H1 (cell line): ENCODE data around the gene SLC7A10. TPM values are rescaled to one million over a fixed set of nuclear protein-coding genes. Genes with fewer than 3 reads are reported as not detected.

Experiments
- CTCF ChIA-PET: fragments of 300-600 bp; sonication (Branson Sonifier 250); formaldehyde crosslinking; loops from one replicate; lab custom pipeline; 2021; ENCODE audit not compliant: partially characterized antibody; lab: Charles Lee
- POLR2A ChIA-PET: fragments of 300-600 bp; sonication (Branson Sonifier 250); formaldehyde crosslinking; loops from one replicate; lab custom pipeline; 2021; ENCODE audit warnings: inconsistent platforms; ENCODE audit not compliant: partially characterized antibody; lab: Charles Lee
- DNase-seq, 2 experiments: peaks; one replicate each; pipeline versions ENCODE4 v3.0.0 to v3.0.0-alpha.2; 2010 to 2022; ENCODE audit warnings: low spot score in 2 of 2, low read depth in 1 of 2, mixed read lengths in 1 of 2
- FAIRE-seq: peaks from 2 replicates; lab custom pipeline; 2011; peaks lifted over from hg19 to GRCh38; lab: Jason Lieb, UNC
- H2AFZ ChIP-seq: 2 replicates; pipeline ENCODE4 v1.8.1; 2012; ENCODE audit warnings: low read length, inconsistent platforms
- H2AK5ac ChIP-seq: 2 replicates; pipeline ENCODE4 v1.6.1; 2013; ENCODE audit warnings: low read depth, low read length
- H2BK120ac ChIP-seq: replicated peaks from 2 replicates; pipeline ENCODE3; 2013; ENCODE audit warnings: low read depth, low read length, inconsistent platforms
- H2BK12ac ChIP-seq: 2 replicates; pipeline ENCODE4 v1.6.1; 2013; ENCODE audit warnings: low read depth, low read length
- H2BK15ac ChIP-seq: 2 replicates; pipeline ENCODE4 v1.6.1; 2013; ENCODE audit warnings: low read length
- H2BK20ac ChIP-seq: 2 replicates; pipeline ENCODE4 v1.6.1; 2013; ENCODE audit warnings: low read length
- H2BK5ac ChIP-seq: 2 replicates; pipeline ENCODE4 v1.6.1; 2013; ENCODE audit warnings: low read depth, low read length
- H3K14ac ChIP-seq: 2 replicates; pipeline ENCODE4 v1.6.1; 2013; ENCODE audit warnings: inconsistent platforms; ENCODE audit not compliant: insufficient read length
- H3K18ac ChIP-seq: 2 replicates; pipeline ENCODE4 v1.6.1; 2013; ENCODE audit warnings: low read length; ENCODE audit errors: extremely low read depth
- H3K23ac ChIP-seq: 2 replicates; pipeline ENCODE4 v1.6.1; 2013; ENCODE audit warnings: inconsistent platforms; ENCODE audit not compliant: insufficient read length
- H3K23me2 ChIP-seq: 2 replicates; pipeline ENCODE4 v1.6.1; 2013; ENCODE audit warnings: low read depth, low read length
- H3K27ac ChIP-seq: 2 replicates; pipeline ENCODE4 v1.6.1; 2011; ENCODE audit warnings: low read depth, low read length, inconsistent platforms
- H3K27me3 ChIP-seq, 4 experiments: replicated peaks in 1 of 4; 1 replicate in 1 of 4; 2 replicates in 3 of 4; pipeline versions ENCODE4 v1.6.1 to v1.8.1; 2011 to 2013; ENCODE audit warnings: low read length in 3 of 4, mild to moderate bottlenecking in 3 of 4, inconsistent platforms in 2 of 4, mixed read lengths in 2 of 4, moderate library complexity in 1 of 4; ENCODE audit not compliant: control insufficient read depth in 3 of 4, insufficient read depth in 3 of 4; ENCODE audit errors: extremely low read depth in 1 of 4
- H3K36me3 ChIP-seq, 4 experiments: 2 replicates each; pipeline versions ENCODE4 v1.6.1 to v1.8.1; 2011 to 2013; ENCODE audit warnings: mild to moderate bottlenecking in 4 of 4, low read length in 3 of 4, moderate library complexity in 2 of 4, control low read depth in 1 of 4, inconsistent platforms in 1 of 4; ENCODE audit not compliant: insufficient read depth in 4 of 4, control insufficient read depth in 2 of 4
- H3K4ac ChIP-seq: replicated peaks from 2 replicates; pipeline ENCODE3; 2013; ENCODE audit warnings: low read length, low read depth, mixed read lengths, inconsistent platforms; ENCODE audit not compliant: insufficient read length
- H3K4me1 ChIP-seq, 4 experiments: replicated peaks in 1 of 4; 1 replicate in 1 of 4; 2 replicates in 3 of 4; pipeline versions ENCODE4 v1.6.1 to v1.8.1; 2011 to 2013; ENCODE audit warnings: low read length in 3 of 4, inconsistent platforms in 2 of 4, mixed read lengths in 1 of 4; ENCODE audit not compliant: insufficient read depth in 4 of 4, control insufficient read depth in 3 of 4
- H3K4me2 ChIP-seq, 2 experiments: 2 replicates each; pipeline versions ENCODE4 v1.6.1 to v1.8.1; 2011 to 2013; ENCODE audit warnings: low read depth in 2 of 2, low read length in 2 of 2, control low read depth in 1 of 2, inconsistent platforms in 1 of 2, mild to moderate bottlenecking in 1 of 2; ENCODE audit not compliant: insufficient read depth in 1 of 2
- H3K4me3 ChIP-seq, 4 experiments: fragments of 200-600, 300-600 bp in 1 of 4; sonication (generic), shearing (Covaris generic), sonication (Bioruptor Twin) in 1 of 4; 2 replicates each; pipeline versions ENCODE4 v1.5.1 to v1.8.1; 2011 to 2016; ENCODE audit warnings: low read length in 4 of 4, low read depth in 3 of 4, control low read depth in 2 of 4, inconsistent platforms in 2 of 4, mild to moderate bottlenecking in 2 of 4, mixed read lengths in 1 of 4, moderate library complexity in 1 of 4; ENCODE audit not compliant: insufficient read depth in 2 of 4; ENCODE audit errors: extremely low read depth in 1 of 4
- H3K56ac ChIP-seq: replicated peaks from 2 replicates; pipeline ENCODE3; 2013; ENCODE audit warnings: low read depth, mild to moderate bottlenecking, mixed read lengths, low read length, inconsistent platforms; ENCODE audit not compliant: insufficient read length
- H3K79me1 ChIP-seq: 2 replicates; pipeline ENCODE4 v1.6.1; 2013; ENCODE audit warnings: low read depth, low read length, control low read depth
- H3K79me2 ChIP-seq, 2 experiments: 2 replicates each; pipeline versions ENCODE4 v1.6.1 to v1.8.1; 2012 to 2013; ENCODE audit warnings: low read length in 2 of 2, mild to moderate bottlenecking in 2 of 2, inconsistent platforms in 1 of 2; ENCODE audit not compliant: insufficient read depth in 2 of 2, control insufficient read depth in 1 of 2
- H3K9ac ChIP-seq, 4 experiments: replicated peaks in 1 of 4; 1 replicate in 1 of 4; 2 replicates in 3 of 4; pipeline versions ENCODE4 v1.6.1 to v1.8.1; 2011 to 2013; ENCODE audit warnings: low read depth in 3 of 4, low read length in 3 of 4, control low read depth in 2 of 4, mild to moderate bottlenecking in 2 of 4, moderate library complexity in 2 of 4, inconsistent platforms in 1 of 4; ENCODE audit errors: extremely low read depth in 1 of 4
- H3K9me3 ChIP-seq, 2 experiments: 2 replicates each; pipeline versions ENCODE4 v1.6.1 to v1.8.1; 2012 to 2013; ENCODE audit warnings: mild to moderate bottlenecking in 2 of 2, moderate library complexity in 2 of 2, control low read depth in 1 of 2, inconsistent platforms in 1 of 2, low read depth in 1 of 2, low read length in 1 of 2, mixed read lengths in 1 of 2; ENCODE audit not compliant: insufficient read depth in 2 of 2
- H4K20me1 ChIP-seq, 2 experiments: replicated peaks in 1 of 2; 2 replicates each; pipeline versions ENCODE3 to v1.8.1; 2011 to 2013; ENCODE audit warnings: inconsistent platforms in 2 of 2, low read length in 2 of 2, mild to moderate bottlenecking in 1 of 2; ENCODE audit not compliant: insufficient read depth in 2 of 2, control insufficient read depth in 1 of 2
- H4K5ac ChIP-seq: 2 replicates; pipeline ENCODE4 v1.6.1; 2013; ENCODE audit warnings: low read length, low read depth, mixed read lengths, inconsistent platforms; ENCODE audit not compliant: insufficient read length
- H4K8ac ChIP-seq: 2 replicates; pipeline ENCODE4 v1.8.0; 2013; ENCODE audit warnings: mild to moderate bottlenecking, moderate library complexity, low read length, inconsistent platforms; ENCODE audit not compliant: insufficient read depth; ENCODE audit errors: extremely low read depth
- H4K91ac ChIP-seq: replicated peaks from 2 replicates; pipeline ENCODE3; 2013; ENCODE audit warnings: low read length, mixed read lengths, inconsistent platforms; ENCODE audit not compliant: insufficient read length
- CTCF ChIP-seq, 3 experiments: IDR thresholded peaks; 1 replicate in 2 of 3; 2 replicates in 1 of 3; pipeline versions ENCODE4 v1.5.1 to v1.6.1; 2011; ENCODE audit warnings: low read length in 3 of 3, mild to moderate bottlenecking in 3 of 3, inconsistent platforms in 2 of 3, low read depth in 1 of 3, moderate library complexity in 1 of 3; ENCODE audit not compliant: insufficient read depth in 1 of 3; ENCODE audit errors: control extremely low read depth in 1 of 3
- POU5F1 ChIP-seq: IDR thresholded peaks from 2 replicates; pipeline ENCODE4 v1.6.1; 2011; ENCODE audit warnings: low read depth, mild to moderate bottlenecking, low read length, moderate library complexity
- RAD21 ChIP-seq, 2 experiments: IDR thresholded peaks in 1 of 2; conservative IDR thresholded peaks in 1 of 2; 2 replicates each; pipeline ENCODE4 v1.6.1; 2011; ENCODE audit warnings: low read depth in 2 of 2, low read length in 2 of 2, improper control_type of control experiment in 1 of 2, inconsistent platforms in 1 of 2, mild to moderate bottlenecking in 1 of 2, moderate library complexity in 1 of 2
- SIN3A ChIP-seq, 2 experiments: IDR thresholded peaks in 1 of 2; conservative IDR thresholded peaks in 1 of 2; 2 replicates each; pipeline ENCODE4 v1.6.1; 2011 to 2012; ENCODE audit warnings: low read length in 2 of 2, improper control_type of control experiment in 1 of 2, low read depth in 1 of 2, mild to moderate bottlenecking in 1 of 2
- ZNF274 ChIP-seq: IDR thresholded peaks from 2 replicates; pipeline ENCODE4 v1.7.0; 2012; ENCODE audit warnings: low read length, borderline replicate concordance; ENCODE audit errors: extremely low read depth
- WGBS, 2 experiments: shearing (Covaris generic) in 1 of 2; methylation state at CpG; one replicate each; pipeline versions ENCODE4 v1.1.6 to v1.1.7; 2013 to 2015; ENCODE audit warnings: low lambda C conversion rate in 2 of 2, mixed read lengths in 2 of 2, inconsistent platforms in 1 of 2, low coverage in 1 of 2, missing lambda C conversion rate in 1 of 2; ENCODE audit not compliant: insufficient replicate concordance in 2 of 2, insufficient coverage in 1 of 2, insufficient read length in 1 of 2; ENCODE audit errors: extremely low coverage in 1 of 2, missing lambda C conversion rate in 1 of 2; 5-methylcytosine and 5-hydroxymethylcytosine counted together
- polyA plus RNA-seq, 7 experiments: library from polyadenylated mRNA; depleted of rRNA in 3 of 7; stranded (reverse) in 5 of 7; unstranded in 2 of 7; fragments of >200 nt in 5 of 7; fragments of 200-250 nt in 2 of 7; gene quantifications; 1 replicate in 5 of 7; 2 replicates in 1 of 7; 4 replicates in 1 of 7; pipeline versions ENCODE4 v1.2.1 to v1.2.3, GENCODE V29; 2011 to 2013; ENCODE audit warnings: missing spikeins in 2 of 7, mixed read lengths in 2 of 7
- total RNA-seq: library from RNA; stranded (reverse); fragmentation: NEBNext Ultra II Directional; extraction: Animal tissue kit (Norgen Biotek cat#: 25700); gene quantifications from 2 replicates; pipeline ENCODE4 v1.2.1, GENCODE V29; 2021
- TF ChIP-seq, protein P1 (sequence below): IDR thresholded peaks from 2 replicates; pipeline ENCODE4 v1.6.1; 2012; ENCODE audit warnings: low read length, inconsistent platforms

The SLC7A10 gene
- total and polyA plus RNA-seq, 2 of the 8 experiments (the other 6 are each of a cell fraction or from before 2014, with no cell fraction given), result 3.7 to 7.1 TPM

GRCh38 chr19:33214596-33214995 lies 11.1 kb downstream of the SLC7A10 start:
- no peak overlapping the region for H4K8ac ChIP-seq
- H2AK5ac ChIP-seq, result no peak overlapping the region
- no peaks in the 10 kb centered on the region for H3K79me2 ChIP-seq
- H4K20me1 ChIP-seq, result peaks cover 0 to 2% of the 10 kb centered on the region in 2 experiments
- H2BK20ac ChIP-seq, result no peak overlapping the region
- no peak overlapping the region for H4K91ac ChIP-seq
- H3K4me1 ChIP-seq, result peaks cover 0 to 2% (median under 1%) of the 10 kb centered on the region in 4 experiments; a peak in 3 of 7 replicates
- ChIA-PET CTCF (interaction anchor here (0.6 to 3.8 kb wide), 14 partner anchors 9 to 518 kb away, joined by 3 to 21 read pairs (median 3); partner anchors contain the start of gene CEBPG), POLR2A (interaction anchor here (1.1 kb wide), 1 partner anchor 88 kb away, joined by 4 read pairs; the partner anchor contains the start of gene CEBPA)
- no peak overlapping the region for H3K23ac ChIP-seq
- no peak overlapping the region for H3K4me2 ChIP-seq
- 63% methylated on average over 6 of the region's 6 CpGs; no CpG with 5 or more reads in 1 of the 2 experiments for WGBS, 2 experiments
- TF ChIP-seq POU5F1, result no peak
- TF ChIP-seq RAD21 (IDR thresholded peaks at IDR 0.05 in 1 of 2, conservative IDR thresholded peaks at IDR 0.05 in 1 of 2; ENCODE audit: low read depth in 2 of 2, low read length in 2 of 2), result peak; percentile 46 to 54
- TF ChIP-seq, protein P1, sequence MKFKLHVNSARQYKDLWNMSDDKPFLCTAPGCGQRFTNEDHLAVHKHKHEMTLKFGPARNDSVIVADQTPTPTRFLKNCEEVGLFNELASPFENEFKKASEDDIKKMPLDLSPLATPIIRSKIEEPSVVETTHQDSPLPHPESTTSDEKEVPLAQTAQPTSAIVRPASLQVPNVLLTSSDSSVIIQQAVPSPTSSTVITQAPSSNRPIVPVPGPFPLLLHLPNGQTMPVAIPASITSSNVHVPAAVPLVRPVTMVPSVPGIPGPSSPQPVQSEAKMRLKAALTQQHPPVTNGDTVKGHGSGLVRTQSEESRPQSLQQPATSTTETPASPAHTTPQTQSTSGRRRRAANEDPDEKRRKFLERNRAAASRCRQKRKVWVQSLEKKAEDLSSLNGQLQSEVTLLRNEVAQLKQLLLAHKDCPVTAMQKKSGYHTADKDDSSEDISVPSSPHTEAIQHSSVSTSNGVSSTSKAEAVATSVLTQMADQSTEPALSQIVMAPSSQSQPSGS, result no peak
- no peak for TF ChIP-seq SIN3A (conservative IDR thresholded peaks at IDR 0.05 in 1 of 2, IDR thresholded peaks at IDR 0.05 in 1 of 2; ENCODE audit: low read depth in 1 of 2, low read length in 2 of 2)
- no peak for TF ChIP-seq ZNF274
- TF ChIP-seq CTCF (IDR thresholded peaks at IDR 0.05; ENCODE audit: control extremely low read depth in 1 of 3, insufficient read depth in 1 of 3, low read depth in 1 of 3, low read length in 3 of 3), result peak; percentile 56 to 77 (median 58)
- no peak overlapping the region for H3K9ac ChIP-seq
- H2AFZ ChIP-seq, result no peak overlapping the region
- no peaks in the 10 kb centered on the region for H3K27me3 ChIP-seq
- H2BK12ac ChIP-seq, result no peak overlapping the region
- H3K4me3 ChIP-seq, result no peak overlapping the region
- H2BK15ac ChIP-seq, result no peak overlapping the region
- H3K27ac ChIP-seq, result no peak overlapping the region
- no peak overlapping the region for H3K18ac ChIP-seq
- DNase-seq (no peak), FAIRE-seq (peak; percentile 62)
- no peak overlapping the region for H3K56ac ChIP-seq
- H3K79me1 ChIP-seq, result no peaks in the 10 kb centered on the region
- H3K36me3 ChIP-seq, result no peaks in the 10 kb centered on the region
- H3K9me3 ChIP-seq, result no peaks in the 10 kb centered on the region
- no peak overlapping the region for H2BK120ac ChIP-seq
- H4K5ac ChIP-seq, result no peak overlapping the region
- H2BK5ac ChIP-seq, result no peak overlapping the region
- no peak overlapping the region for H3K14ac ChIP-seq
- no peak overlapping the region for H3K4ac ChIP-seq
- no peaks in the 10 kb centered on the region for H3K23me2 ChIP-seq
